ENCODE measurements around the gene DGKG.

DNA sequence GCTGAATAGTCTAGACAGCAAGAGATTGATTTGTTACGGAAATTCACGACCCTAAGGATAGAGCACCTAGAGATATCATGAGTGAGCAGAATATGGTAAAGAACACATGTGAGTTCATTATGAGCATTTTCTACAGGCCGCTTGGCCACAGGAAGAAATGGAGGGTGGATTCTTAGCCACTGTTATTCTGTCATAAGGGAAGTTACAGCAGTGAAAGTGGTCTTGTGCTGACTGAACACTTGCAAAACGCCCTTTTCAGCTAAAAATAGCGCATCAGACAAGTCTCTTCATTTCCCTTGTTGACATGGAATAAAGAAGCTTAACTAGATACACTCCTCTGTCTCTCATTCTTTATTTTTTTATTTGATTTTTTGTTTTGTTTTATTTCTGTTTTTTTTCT, 19.8 kb downstream of the DGKG start:
- TF ChIP-seq, protein P1, sequence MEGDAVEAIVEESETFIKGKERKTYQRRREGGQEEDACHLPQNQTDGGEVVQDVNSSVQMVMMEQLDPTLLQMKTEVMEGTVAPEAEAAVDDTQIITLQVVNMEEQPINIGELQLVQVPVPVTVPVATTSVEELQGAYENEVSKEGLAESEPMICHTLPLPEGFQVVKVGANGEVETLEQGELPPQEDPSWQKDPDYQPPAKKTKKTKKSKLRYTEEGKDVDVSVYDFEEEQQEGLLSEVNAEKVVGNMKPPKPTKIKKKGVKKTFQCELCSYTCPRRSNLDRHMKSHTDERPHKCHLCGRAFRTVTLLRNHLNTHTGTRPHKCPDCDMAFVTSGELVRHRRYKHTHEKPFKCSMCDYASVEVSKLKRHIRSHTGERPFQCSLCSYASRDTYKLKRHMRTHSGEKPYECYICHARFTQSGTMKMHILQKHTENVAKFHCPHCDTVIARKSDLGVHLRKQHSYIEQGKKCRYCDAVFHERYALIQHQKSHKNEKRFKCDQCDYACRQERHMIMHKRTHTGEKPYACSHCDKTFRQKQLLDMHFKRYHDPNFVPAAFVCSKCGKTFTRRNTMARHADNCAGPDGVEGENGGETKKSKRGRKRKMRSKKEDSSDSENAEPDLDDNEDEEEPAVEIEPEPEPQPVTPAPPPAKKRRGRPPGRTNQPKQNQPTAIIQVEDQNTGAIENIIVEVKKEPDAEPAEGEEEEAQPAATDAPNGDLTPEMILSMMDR (IDR thresholded peaks at IDR 0.05), result no peak
- TF ChIP-seq CHD2 (IDR thresholded peaks at IDR 0.05; ENCODE audit: low read length, partially characterized antibody), result no peak
- no peak for TF ChIP-seq EP300 (IDR thresholded peaks at IDR 0.05)
- TF ChIP-seq, protein P2, sequence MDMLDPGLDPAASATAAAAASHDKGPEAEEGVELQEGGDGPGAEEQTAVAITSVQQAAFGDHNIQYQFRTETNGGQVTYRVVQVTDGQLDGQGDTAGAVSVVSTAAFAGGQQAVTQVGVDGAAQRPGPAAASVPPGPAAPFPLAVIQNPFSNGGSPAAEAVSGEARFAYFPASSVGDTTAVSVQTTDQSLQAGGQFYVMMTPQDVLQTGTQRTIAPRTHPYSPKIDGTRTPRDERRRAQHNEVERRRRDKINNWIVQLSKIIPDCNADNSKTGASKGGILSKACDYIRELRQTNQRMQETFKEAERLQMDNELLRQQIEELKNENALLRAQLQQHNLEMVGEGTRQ (IDR thresholded peaks at IDR 0.05), result no peak
- TF ChIP-seq HDAC2 (IDR thresholded peaks at IDR 0.05), result no peak
- TF ChIP-seq, protein P3, sequence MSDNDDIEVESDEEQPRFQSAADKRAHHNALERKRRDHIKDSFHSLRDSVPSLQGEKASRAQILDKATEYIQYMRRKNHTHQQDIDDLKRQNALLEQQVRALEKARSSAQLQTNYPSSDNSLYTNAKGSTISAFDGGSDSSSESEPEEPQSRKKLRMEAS (IDR thresholded peaks at IDR 0.05), result no peak
- TF ChIP-seq POLR2A (IDR thresholded peaks at IDR 0.05; ENCODE audit: low read length), result no peak
- no peak for TF ChIP-seq MAZ (IDR thresholded peaks at IDR 0.05; ENCODE audit: borderline replicate concordance, low read depth, low read length)
- no peak for TF ChIP-seq ZC3H11A (IDR thresholded peaks at IDR 0.05)
- TF ChIP-seq NR3C1 (IDR thresholded peaks at IDR 0.05), result no peak

Data from A549 (cell line).